ENCODE data around the gene SSH3. TPM values are rescaled to one million over a fixed set of nuclear protein-coding genes. Genes with fewer than 3 reads are reported as not detected.
A peak's percentile ranks its signal among the peaks of the same experiment; 100 is the strongest.

Gene SSH3
- total RNA-seq, 4 donors from 2014 or later: 28.2 to 51.5 (median 44.0) TPM

GRCh38 chr11:67261946-67262681 is 41.2 kb upstream of the SSH3 start:
- peak overlapping the region; percentile 49 to 57 (median 52) for H3K4me3 ChIP-seq
- peak overlapping the region in 2 of 4 donors; percentile 35 to 57 for H3K27ac ChIP-seq (replicated peaks in 1 of 4)
- peaks cover 22 to 48% (median 36%) of the 10 kb centered on the region in 4 donors for H3K4me1 ChIP-seq
- no peak for TF ChIP-seq CTCF (IDR thresholded peaks at IDR 0.05)
- TF ChIP-seq POLR2A (IDR thresholded peaks at IDR 0.05; ENCODE audit: low read depth): no peak
- TF ChIP-seq EP300 (IDR thresholded peaks at IDR 0.05): no peak
- TF ChIP-seq POLR2AphosphoS5 (IDR thresholded peaks at IDR 0.05): no peak
- H3K36me3 ChIP-seq: peaks cover 0 to 9% (median 3%) of the 10 kb centered on the region in 4 donors
- 55% methylated on average over 13 of the region's 18 CpGs for WGBS
- no peaks in the 10 kb centered on the region for H3K27me3 ChIP-seq
- H3K9me3 ChIP-seq: no peaks in the 10 kb centered on the region
- intact Hi-C loops (cut with DNase I): loop anchor here (1.0 to 5.0 kb wide), 2 partner anchors 55 to 120 kb away; no protein-coding TSS in a partner anchor
- no peak for DNase-seq (ENCODE audit: extremely low spot score)

- Histone ChIP-seq H3K4me1 (peaks cover 31 to 57% (median 44%) of the 10 kb centered on the region in 4 donors), H3K36me3 (peaks cover 0 to 4% (median 2%) of the 10 kb centered on the region in 4 donors), H3K27ac (replicated peaks in 1 of 4) (peak overlapping the region; percentile 35 to 65 (median 55)), H3K9me3 (no peaks in the 10 kb centered on the region), H3K4me3 (peak overlapping the region in 2 of 4 donors; percentile 7 to 8), H3K27me3 (no peaks in the 10 kb centered on the region)
- intact Hi-C loops (cut with DNase I): loop anchor here (1.0 to 5.0 kb wide), 2 partner anchors 54 to 119 kb away; no protein-coding TSS in a partner anchor
- TF ChIP-seq POLR2A (IDR thresholded peaks at IDR 0.05; ENCODE audit: low read depth) (no peak), POLR2AphosphoS5 (IDR thresholded peaks at IDR 0.05) (peak; percentile 45 to 68), EP300 (IDR thresholded peaks at IDR 0.05) (no peak), CTCF (IDR thresholded peaks at IDR 0.05) (peak; percentile 77 to 92 (median 90))
- 41% methylated on average over 22 of the region's 22 CpGs for WGBS
- no peak for DNase-seq (ENCODE audit: extremely low spot score)
Observed at GRCh38 chr11:67262731-67263675, 40.3 kb upstream of the SSH3 start.

- 95% methylated on average over 5 of the region's 5 CpGs for WGBS
- no peak overlapping the region for H3K4me3 ChIP-seq
- no peak for TF ChIP-seq POLR2A (IDR thresholded peaks at IDR 0.05; ENCODE audit: low read depth)
- TF ChIP-seq CTCF (IDR thresholded peaks at IDR 0.05): no peak
- no peak for TF ChIP-seq POLR2AphosphoS5 (IDR thresholded peaks at IDR 0.05)
- H3K27ac ChIP-seq (replicated peaks in 1 of 4): no peak overlapping the region
- intact Hi-C loops (cut with DNase I): loop anchor here (5.0 kb wide), 1 partner anchor 118 kb away; no protein-coding TSS in a partner anchor
- H3K9me3 ChIP-seq: no peaks in the 10 kb centered on the region
- peaks cover 43 to 69% (median 57%) of the 10 kb centered on the region in 4 donors for H3K4me1 ChIP-seq
- DNase-seq (ENCODE audit: extremely low spot score): no peak
- H3K36me3 ChIP-seq: peaks cover 0 to 8% (median 3%) of the 10 kb centered on the region in 4 donors
- H3K27me3 ChIP-seq: no peaks in the 10 kb centered on the region
Observed at GRCh38 chr11:67264260-67264659, 39.1 kb upstream of the SSH3 start.

- Histone ChIP-seq H3K27me3 (no peaks in the 10 kb centered on the region), H3K36me3 (peaks cover 0 to 8% (median 3%) of the 10 kb centered on the region in 4 donors), H3K9me3 (no peaks in the 10 kb centered on the region), H3K4me3 (no peak overlapping the region), H3K27ac (replicated peaks in 1 of 4) (peak overlapping the region in 3 of 4 donors; percentile 77 to 79 (median 78)), H3K4me1 (peaks cover 51 to 77% (median 65%) of the 10 kb centered on the region in 4 donors)
- intact Hi-C loops (cut with DNase I): loop anchor here (5.0 kb wide), 1 partner anchor 117 kb away; no protein-coding TSS in a partner anchor
- DNase-seq (ENCODE audit: extremely low spot score): no peak
- 91% methylated on average over 6 of the region's 7 CpGs for WGBS
- no peak for TF ChIP-seq EP300 (IDR thresholded peaks at IDR 0.05)
- no peak for TF ChIP-seq POLR2AphosphoS5 (IDR thresholded peaks at IDR 0.05)
- TF ChIP-seq POLR2A (IDR thresholded peaks at IDR 0.05; ENCODE audit: low read depth): no peak
Observed at GRCh38 chr11:67264877-67265632, 38.3 kb upstream of the SSH3 start.
